HG03060 (cell line): ENCODE measurements around the gene GOLIM4.

Experiments used
- ATAC-seq: cut with Tn5 transposase; IDR thresholded peaks from one replicate; pipeline ENCODE4 v1.9.1; 2021; ENCODE audit warnings: low read depth, moderate number of reproducible peaks; ENCODE audit not compliant: unreplicated experiment

The GOLIM4 gene

GRCh38 chr3:168006584-168006983 is 89.1 kb downstream of the GOLIM4 start:
- no peak for ATAC-seq

- no peak for ATAC-seq
Measured at GRCh38 chr3:168003911-168004310, 91.8 kb downstream of the GOLIM4 start.

- ATAC-seq = no peak
Measured at GRCh38 chr3:168002786-168003368, 92.8 kb downstream of the GOLIM4 start.

DNA sequence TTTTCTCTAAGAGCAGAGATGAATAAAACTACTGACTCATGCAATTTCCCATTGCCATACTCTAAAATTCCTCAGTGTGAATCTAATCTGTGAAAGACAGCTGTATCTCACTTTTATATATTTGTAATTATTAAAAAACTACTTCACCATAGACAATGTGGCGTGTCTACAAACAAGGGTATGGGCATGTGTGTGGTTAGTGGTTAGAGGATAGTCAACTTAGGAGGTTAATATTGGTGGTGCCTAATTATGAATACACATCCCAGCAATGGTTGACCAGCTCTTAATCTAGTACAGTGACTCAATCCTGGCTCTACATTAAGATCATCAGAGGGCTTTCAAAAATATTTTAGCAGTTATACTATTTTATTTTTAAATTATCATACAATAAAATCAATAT is 94.5 kb downstream of the GOLIM4 start:
- no peak for ATAC-seq

DNA sequence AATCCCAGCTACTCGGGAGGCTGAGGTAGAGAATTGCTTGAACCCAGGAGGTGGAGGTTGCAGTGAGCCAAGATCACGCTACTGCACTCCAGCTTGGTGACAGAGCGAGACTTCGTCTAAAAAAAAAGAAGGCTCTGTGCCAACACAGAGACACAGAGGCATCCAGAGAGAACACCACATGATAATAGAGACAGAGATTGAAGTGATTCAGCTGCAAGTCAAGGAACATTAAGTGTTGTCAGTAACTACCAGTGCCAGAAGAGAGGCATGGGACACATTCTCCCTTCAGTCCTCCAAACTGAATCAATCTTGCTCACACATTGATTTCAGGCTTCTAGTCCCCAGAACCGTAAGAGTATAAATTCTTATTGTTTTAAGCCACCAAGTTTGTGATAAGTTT is 97.5 kb downstream of the GOLIM4 start:
- ATAC-seq = no peak

- no peak for ATAC-seq
Measured at GRCh38 chr3:167996514-167996913, 99.2 kb downstream of the GOLIM4 start.

DNA sequence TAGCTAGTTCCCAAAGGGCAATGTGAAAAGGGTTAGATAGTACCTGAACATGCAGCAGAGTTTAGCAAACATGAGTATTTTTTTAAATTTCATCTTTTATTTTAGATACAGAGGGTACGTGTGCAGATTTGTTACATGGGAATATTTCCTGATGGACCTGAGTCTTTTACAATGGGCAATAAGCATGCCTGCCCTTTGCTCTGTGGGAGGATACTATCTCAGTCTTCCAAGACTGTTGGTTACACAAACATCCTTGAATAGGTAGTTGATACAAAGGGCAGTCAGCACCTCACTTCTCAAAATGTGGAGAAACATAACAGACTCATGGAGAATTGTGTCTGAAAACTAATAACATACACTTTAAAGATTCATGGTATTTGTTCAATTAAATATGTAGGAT is 103.3 kb downstream of the GOLIM4 start:
- no peak for ATAC-seq

GRCh38 chr3:167991213-167991612 is 104.5 kb downstream of the GOLIM4 start:
- no peak for ATAC-seq

DNA sequence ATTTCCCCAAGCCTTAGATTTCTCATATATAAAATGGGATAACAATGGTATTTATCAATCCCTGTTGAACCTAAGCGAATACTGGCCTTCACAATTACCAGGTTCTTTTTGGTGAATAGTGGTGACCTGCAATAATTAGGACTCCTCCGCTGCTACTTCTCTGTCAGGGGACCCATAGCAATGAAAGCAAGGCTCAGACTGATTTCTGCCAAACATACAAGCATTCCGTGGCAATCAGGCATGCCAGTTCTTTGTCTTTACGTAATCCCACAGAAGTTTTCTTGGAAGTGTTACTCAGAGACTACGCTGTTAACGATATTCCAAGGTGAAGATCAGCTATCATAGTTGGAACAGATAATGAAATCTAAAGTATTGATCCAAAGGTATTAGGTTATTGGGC is 105.7 kb downstream of the GOLIM4 start:
- no peak for ATAC-seq

DNA sequence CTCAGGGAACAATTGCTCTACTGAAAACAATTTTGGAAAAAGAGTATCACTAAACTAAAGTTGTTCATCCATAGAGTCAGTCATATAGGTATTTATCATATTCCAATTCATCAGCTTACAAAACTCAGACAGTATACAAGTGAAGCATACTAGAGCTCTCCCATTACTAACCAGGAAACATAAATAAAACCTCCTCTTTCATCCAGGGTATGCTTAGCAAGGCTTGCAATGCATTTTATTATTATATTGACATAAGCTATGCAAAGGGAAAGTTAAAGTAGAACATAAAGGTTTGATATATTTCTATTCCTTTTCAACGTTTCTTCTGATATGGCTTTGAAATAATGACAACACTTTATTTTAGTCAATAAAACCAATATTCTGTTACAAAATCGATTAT is 106.7 kb downstream of the GOLIM4 start:
- no peak for ATAC-seq

DNA sequence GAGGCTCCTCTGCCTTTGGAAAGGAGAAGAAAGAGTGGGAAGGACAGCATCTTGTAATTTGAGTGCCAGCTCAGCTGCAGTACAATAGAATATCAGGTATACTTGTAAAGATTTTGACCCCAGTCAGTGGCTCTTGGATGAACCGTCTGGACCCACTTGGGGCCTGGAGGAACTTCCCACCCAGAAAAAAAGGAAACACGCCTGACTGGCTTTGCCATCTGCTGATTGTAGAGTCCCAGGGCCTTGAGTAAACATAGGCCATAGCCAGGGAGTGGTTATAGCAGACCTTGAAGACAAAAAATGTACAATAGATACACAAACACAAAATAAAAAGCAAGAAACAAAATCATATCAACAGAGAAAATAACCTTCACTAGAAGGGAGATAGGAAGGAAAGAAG is 112.1 kb downstream of the GOLIM4 start:
- ATAC-seq = no peak

DNA sequence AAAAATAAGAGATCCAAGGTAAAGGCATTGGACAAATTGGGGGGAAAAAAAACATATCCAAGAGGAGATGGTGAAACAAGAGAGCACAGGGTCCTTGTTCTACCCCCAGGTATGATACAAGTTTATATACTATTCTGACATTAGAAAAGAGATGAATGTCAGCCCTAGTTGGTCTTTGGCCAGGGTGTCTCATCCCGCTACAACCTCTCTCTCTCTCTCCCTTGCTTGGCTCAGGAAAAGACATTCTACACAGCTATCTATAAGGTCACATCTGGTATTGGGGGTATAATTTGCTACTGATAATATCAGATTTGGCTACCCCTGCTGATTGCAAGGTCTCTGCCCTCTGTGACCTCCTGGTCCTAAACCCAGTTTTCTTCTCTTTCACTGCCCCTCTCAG is 117.2 kb downstream of the GOLIM4 start:
- ATAC-seq = no peak

GRCh38 chr3:167978071-167978470 is 117.7 kb downstream of the GOLIM4 start:
- no peak for ATAC-seq

DNA sequence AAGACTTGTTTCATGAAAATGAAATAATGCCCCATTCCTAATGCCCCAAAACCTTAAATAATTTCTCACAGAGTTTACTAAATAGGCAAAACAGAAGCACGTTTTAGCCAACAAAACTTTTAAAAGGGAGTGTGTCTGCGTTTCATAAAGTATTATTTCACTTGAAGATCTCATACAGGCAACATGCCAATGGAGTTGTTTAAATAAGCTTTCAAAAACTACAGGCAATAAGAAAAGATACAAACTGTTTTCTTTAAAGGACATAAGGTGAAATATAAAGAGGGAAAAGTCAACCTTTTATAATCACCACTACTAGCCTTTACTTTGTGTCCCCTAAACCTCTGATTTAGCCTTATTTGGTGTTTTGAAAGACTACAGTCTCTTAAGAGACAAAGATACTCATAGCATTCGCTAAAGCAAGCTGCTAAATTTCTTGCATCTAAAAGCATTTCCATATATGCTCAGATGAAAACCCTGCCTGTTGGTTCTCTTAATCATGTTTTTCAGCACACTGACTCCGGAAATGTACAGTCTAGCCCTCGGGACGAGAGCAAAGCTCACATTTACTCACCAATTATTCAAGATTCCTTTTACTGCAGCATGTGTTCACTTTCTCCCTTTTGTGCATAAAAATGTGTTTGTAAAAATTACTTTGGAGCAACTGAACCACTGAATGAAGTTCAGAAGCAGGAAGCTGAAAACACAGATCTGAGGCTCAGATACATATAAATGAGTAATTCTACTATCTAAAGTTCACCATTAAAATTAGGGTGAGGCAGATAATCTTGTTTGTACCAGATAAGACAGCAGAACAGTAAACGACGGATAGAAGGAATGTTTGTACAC is 119.0 kb downstream of the GOLIM4 start:
- ATAC-seq = no peak

DNA sequence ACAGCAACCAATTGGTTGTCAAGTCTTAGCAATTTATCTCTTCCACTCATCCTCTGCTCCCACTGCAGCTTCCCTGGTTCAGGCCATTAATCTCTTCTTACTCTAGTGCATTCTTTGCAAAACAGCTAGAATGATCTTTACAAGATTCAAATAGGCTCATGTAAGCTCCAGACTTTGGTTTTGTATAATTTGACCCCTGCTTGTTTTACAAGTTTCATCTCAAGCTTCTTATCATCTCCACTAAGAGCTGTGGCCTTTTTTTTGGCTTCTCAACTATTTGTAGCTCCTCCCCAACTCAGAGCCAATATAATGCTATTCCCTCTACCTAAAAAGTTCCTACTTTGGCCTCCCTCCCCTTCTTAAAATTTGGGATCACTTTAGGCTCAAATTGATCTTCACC is 121.8 kb downstream of the GOLIM4 start:
- ATAC-seq = no peak

DNA sequence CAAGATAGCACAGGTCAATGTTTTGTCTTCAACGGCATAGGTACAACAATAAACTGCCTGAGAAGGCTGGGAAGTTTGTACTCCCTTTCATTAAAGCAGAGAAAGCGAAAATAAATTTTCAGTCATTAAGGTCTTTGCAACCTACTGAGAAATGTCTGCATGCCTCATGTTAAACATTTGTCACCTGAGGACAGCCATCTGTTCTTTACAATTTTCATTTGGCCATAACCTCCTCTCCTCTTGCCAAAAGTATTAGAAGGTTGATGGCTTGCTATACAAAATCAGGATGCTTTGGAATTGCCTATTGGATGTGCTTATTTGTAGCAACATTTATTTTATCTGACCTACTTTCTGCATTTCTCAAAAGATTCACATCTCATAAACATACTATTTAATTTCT is 122.7 kb downstream of the GOLIM4 start:
- ATAC-seq = no peak

- ATAC-seq = no peak
Measured at GRCh38 chr3:167972502-167972901, 123.2 kb downstream of the GOLIM4 start.

DNA sequence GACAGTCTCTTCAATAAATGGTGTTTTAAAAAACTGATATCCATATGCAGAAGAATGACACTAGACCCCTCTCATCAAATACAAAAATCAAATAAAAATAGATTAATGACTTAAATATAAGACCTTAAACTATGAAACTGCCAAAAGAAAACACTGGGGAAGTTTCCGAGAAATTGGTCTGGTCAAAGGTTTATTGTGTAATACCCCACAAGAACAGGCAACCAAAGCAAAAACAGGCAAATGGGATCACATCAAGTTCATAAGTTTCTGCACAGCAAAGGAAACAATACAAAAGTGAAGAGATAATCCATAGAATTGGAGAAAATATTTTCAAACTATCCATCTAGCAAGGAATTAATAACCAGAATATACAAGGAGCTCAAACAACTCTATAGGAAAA is 126.2 kb downstream of the GOLIM4 start:
- no peak for ATAC-seq

GRCh38 chr3:167967257-167968036 is 128.3 kb downstream of the GOLIM4 start:
- ATAC-seq = no peak
